Measurements from ENCODE around the gene ABTB1. TPM values are rescaled to one million over a fixed set of nuclear protein-coding genes. Genes with fewer than 3 reads are reported as not detected.

ABTB1 gene
- total and polyA plus RNA-seq, 9 of the 15 experiments (the other 6 are each of a cell fraction or from before 2014, with no cell fraction given), result 0.04 to 2.3 (median 0.55) TPM; not detected in 1

- TF ChIP-seq ZBTB33 (CRISPR knock-in tag; IDR thresholded peaks at IDR 0.05) (no peak), SNRNP70 (optimal IDR thresholded peaks at IDR 0.05; ENCODE audit: low read depth, low read length) (no peak), ZNF740 (CRISPR knock-in tag; IDR thresholded peaks at IDR 0.05) (no peak), ZNF740 (tag; IDR thresholded peaks at IDR 0.05) (no peak), TAF9B (IDR thresholded peaks at IDR 0.05; ENCODE audit: partially characterized antibody) (no peak), MED1 (CRISPR knock-in tag; IDR thresholded peaks at IDR 0.05; ENCODE audit: borderline replicate concordance) (no peak), ZNF512 (tag; IDR thresholded peaks at IDR 0.05) (no peak), NONO (IDR thresholded peaks at IDR 0.05; ENCODE audit: low read depth in 2 of 2, low read length in 1 of 2) (no peak), FIP1L1 (IDR thresholded peaks at IDR 0.05; ENCODE audit: low read depth, low read length, poor library complexity, severe bottlenecking) (no peak), CHD2 (IDR thresholded peaks at IDR 0.05; ENCODE audit: low read depth, low read length) (no peak), MCM2 (IDR thresholded peaks at IDR 0.05; ENCODE audit: low read depth) (no peak)
Observed at GRCh38 chr3:127712461-127712860, 39.7 kb downstream of the ABTB1 start (continued).

Measured in K562 (cell line).